Uterus (tissue), 4 donors: Measurements from ENCODE around the gene DENND2D. TPM values are rescaled to one million over a fixed set of nuclear protein-coding genes. Genes with fewer than 3 reads are reported as not detected.
A peak's percentile ranks its signal among the peaks of the same experiment; 100 is the strongest.

Experiments used
- DNase-seq, 2 donors: peaks; one replicate each; pipeline ENCODE4 v3.0.0-alpha.2; 2019 to 2020
- H3K27ac ChIP-seq, 2 donors: fragments of 200-600 bp; sonication (generic); 1 replicate in 1 of 2; 2 replicates in 1 of 2; pipeline ENCODE4 v1.5.1; 2016 to 2018
- H3K27me3 ChIP-seq, 2 donors: fragments of 200-600 bp; sonication (generic); one replicate each; pipeline ENCODE4 v1.5.1; 2018 to 2019; ENCODE audit warnings: control low read depth in 1 of 2
- H3K36me3 ChIP-seq, 2 donors: fragments of 200-600 bp; sonication (generic); one replicate each; pipeline ENCODE4 v1.5.1; 2019; ENCODE audit warnings: control low read depth in 1 of 2
- H3K4me1 ChIP-seq, 2 donors: fragments of 200-600 bp; sonication (generic); one replicate each; pipeline ENCODE4 v1.5.1; 2018 to 2019; ENCODE audit warnings: control low read depth in 1 of 2
- H3K4me3 ChIP-seq, 2 donors: fragments of 200-600 bp; sonication (generic); 1 replicate in 1 of 2; 2 replicates in 1 of 2; pipeline ENCODE4 v1.5.1; 2018 to 2019; ENCODE audit warnings: mild to moderate bottlenecking in 1 of 2
- H3K9me3 ChIP-seq, 2 donors: fragments of 200-600 bp; sonication (generic); one replicate each; pipeline ENCODE4 v1.5.1; 2019; ENCODE audit warnings: control low read depth in 1 of 2
- CTCF ChIP-seq, 4 experiments: fragments of 200-600 bp in 2 of 4; fragments of 450-650 bp in 2 of 4; sonication (generic) in 2 of 4; IDR thresholded peaks; one replicate each; pipeline ENCODE4 v1.5.1; 2016 to 2019; ENCODE audit warnings: antibody characterized with exemption in 4 of 4, mild to moderate bottlenecking in 2 of 4, moderate library complexity in 1 of 4
- POLR2A ChIP-seq, 2 donors: fragments of 450-650 bp; IDR thresholded peaks; one replicate each; pipeline ENCODE4 v1.6.1; 2016; ENCODE audit warnings: antibody characterized with exemption in 2 of 2, mild to moderate bottlenecking in 1 of 2, moderate library complexity in 1 of 2
- intact Hi-C: fragments of 100-400 bp; cut with DNase I; formaldehyde crosslinking; loops from one replicate; pipeline ENCODE4 v1.15.1; 2023; ENCODE audit warnings: low total_unique reads
- small RNA-seq: library from RNA; depleted of rRNA; stranded (forward); fragments of <200 nt; gene quantifications from one replicate; pipeline ENCODE3, GENCODE V24; 2016
- total RNA-seq, 4 donors: library from RNA; depleted of rRNA in 3 of 4; stranded (reverse); fragments of >200 nt in 3 of 4; gene quantifications; one replicate each; pipeline versions ENCODE4 v1.1.0 to v1.2.4, GENCODE V29; 2014 to 2023
- donor health status: DM: yes; HTN: yes; CAD: no.

DENND2D gene
- total RNA-seq, 4 donors from 2014 or later: 2.3 to 25.9 (median 8.0) TPM

GRCh38 chr1:111141245-111142220 lies 58.9 kb downstream of the DENND2D start:
- Histone ChIP-seq H3K27ac (peak overlapping the region in 1 of 2 donors; percentile 89), H3K36me3 (no peaks in the 10 kb centered on the region), H3K9me3 (no peaks in the 10 kb centered on the region), H3K4me1 (peaks cover 0 to 8% of the 10 kb centered on the region in 2 donors), H3K4me3 (peak overlapping the region; percentile 71 to 91), H3K27me3 (no peaks in the 10 kb centered on the region)
- intact Hi-C loops: no loop called here
- DNase-seq: no peak
- TF ChIP-seq CTCF (IDR thresholded peaks at IDR 0.05) (no peak), POLR2A (IDR thresholded peaks at IDR 0.05) (no peak)

- Histone ChIP-seq H3K4me1 (peaks cover 0 to 8% of the 10 kb centered on the region in 2 donors), H3K36me3 (no peaks in the 10 kb centered on the region), H3K27me3 (no peaks in the 10 kb centered on the region), H3K9me3 (no peaks in the 10 kb centered on the region), H3K27ac (peak overlapping the region; percentile 89), H3K4me3 (peak overlapping the region; percentile 71 to 91)
- no peak for DNase-seq
- intact Hi-C loops: no loop called here
- TF ChIP-seq CTCF (IDR thresholded peaks at IDR 0.05) (no peak), POLR2A (IDR thresholded peaks at IDR 0.05) (no peak)
Observed at GRCh38 chr1:111140680-111140967, 59.8 kb downstream of the DENND2D start.

GRCh38 chr1:111139956-111140679 lies 60.3 kb downstream of the DENND2D start, which contains the start of the genes CEPT1 and DRAM2:
CEPT1 (plus strand) TSS chr1:111140223; CDS start chr1:111147715, 7,492 bp downstream.
DRAM2 (minus strand) TSS chr1:111140093; CDS start chr1:111131554, 8,539 bp downstream.
- no peaks in the 10 kb centered on the region for H3K27me3 ChIP-seq
- H3K4me1 ChIP-seq: peaks cover 0 to 8% of the 10 kb centered on the region in 2 donors
- peak within 1 kb of the TSS; percentile 71 to 91 for H3K4me3 ChIP-seq
- TF ChIP-seq POLR2A (IDR thresholded peaks at IDR 0.05): peak; percentile 10 to 37
- TF ChIP-seq CTCF (IDR thresholded peaks at IDR 0.05): peak in 1 of 4 experiments; percentile 16
- no peaks in the 10 kb centered on the region for H3K9me3 ChIP-seq
- H3K27ac ChIP-seq: peak within 1 kb of the TSS; percentile 89
- no peaks in the 10 kb centered on the region for H3K36me3 ChIP-seq
- intact Hi-C loops: no loop called here
- peak; percentile 96 for DNase-seq

- no peaks in the 10 kb centered on the region for H3K9me3 ChIP-seq
- H3K27me3 ChIP-seq: no peaks in the 10 kb centered on the region
- TF ChIP-seq CTCF (IDR thresholded peaks at IDR 0.05): no peak
- peaks cover 0 to 8% of the 10 kb centered on the region in 2 donors for H3K4me1 ChIP-seq
- DNase-seq: peak in 1 of 2 donors; percentile 17
- peak overlapping the region; percentile 71 to 91 for H3K4me3 ChIP-seq
- H3K36me3 ChIP-seq: no peaks in the 10 kb centered on the region
- intact Hi-C loops: no loop called here
- H3K27ac ChIP-seq: peak overlapping the region; percentile 89
Observed at GRCh38 chr1:111139324-111139955, 61.0 kb downstream of the DENND2D start.

Small RNA genes within 50 kb of the gene (small RNA-seq; reads per million reads assigned to genes)
- not detected for gene AL355816.1

Other genes starting within 250 kb of the DENND2D start
- 10 to 100 TPM in 1 of 4 donors, 1 to 10 TPM in 3; 2.6 to 12.0 (median 7.6) TPM for gene LRIF1, start 236.7 kb downstream of the DENND2D start, total RNA-seq
- 10 to 100 TPM in 3 of 4 donors, 1 to 10 TPM in 1; 8.8 to 39.9 (median 27.6) TPM for gene DRAM2, start 60.6 kb downstream of the DENND2D start, total RNA-seq
- gene CEPT1, start 60.4 kb downstream of the DENND2D start, total RNA-seq: 10 to 100 TPM; 12.6 to 82.3 (median 35.8) TPM
- under 1 TPM in 2 of 4 donors, not detected in 2; 0.69 to 0.77 TPM for gene CHI3L2, start 27.1 kb upstream of the DENND2D start, total RNA-seq
- gene CHIA, start 90.2 kb upstream of the DENND2D start, total RNA-seq: under 1 TPM in 1 of 4 donors, not detected in 3; 0.14 TPM
- 10 to 100 TPM in 1 of 4 donors, 1 to 10 TPM in 2, not detected in 1; 1.3 to 12.4 (median 7.3) TPM for gene OVGP1, start 227.1 kb upstream of the DENND2D start, total RNA-seq
- 10 to 100 TPM in 2 of 4 donors, 1 to 10 TPM in 1, under 1 TPM in 1; 0.59 to 31.0 (median 17.1) TPM for gene WDR77, start 248.6 kb upstream of the DENND2D start, total RNA-seq
- gene ATP5PB, start 248.8 kb upstream of the DENND2D start, total RNA-seq: 100 to 1,000 TPM; 151 to 184 (median 161) TPM